Uterus (tissue), 2 donors: ENCODE results near the gene KSR2.

Experiments
- POLR2A ChIP-seq, 2 donors: fragments of 450-650 bp; IDR thresholded peaks; one replicate each; pipeline ENCODE4 v1.6.1; 2016; ENCODE audit warnings: antibody characterized with exemption in 2 of 2, mild to moderate bottlenecking in 1 of 2, moderate library complexity in 1 of 2
- TF ChIP-seq, protein P1 (sequence below), 4 experiments: fragments of 200-600 bp in 2 of 4; fragments of 450-650 bp in 2 of 4; sonication (generic) in 2 of 4; IDR thresholded peaks; one replicate each; pipeline ENCODE4 v1.5.1; 2016 to 2019; ENCODE audit warnings: antibody characterized with exemption in 4 of 4, mild to moderate bottlenecking in 2 of 4, moderate library complexity in 1 of 4

DNA sequence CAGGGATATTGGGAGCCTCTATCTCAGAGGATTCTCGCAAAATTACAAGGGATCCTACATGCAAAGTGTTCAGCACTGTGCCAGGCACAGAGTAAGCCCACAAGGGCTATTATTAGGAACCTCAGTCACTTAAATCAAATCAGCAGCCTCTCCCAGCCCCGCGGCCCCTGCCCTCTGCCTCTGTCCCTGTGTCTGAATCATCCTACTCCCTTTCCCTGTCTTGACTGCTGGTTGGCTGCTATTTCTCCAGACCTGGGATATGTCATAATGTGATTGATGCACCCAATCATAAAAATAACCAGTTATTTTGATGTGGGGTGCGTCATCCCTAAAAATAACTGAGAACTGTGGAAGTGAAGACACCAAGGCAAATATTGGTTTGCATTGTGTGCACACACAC, 176.3 kb downstream of the KSR2 start:
- TF ChIP-seq, protein P1, sequence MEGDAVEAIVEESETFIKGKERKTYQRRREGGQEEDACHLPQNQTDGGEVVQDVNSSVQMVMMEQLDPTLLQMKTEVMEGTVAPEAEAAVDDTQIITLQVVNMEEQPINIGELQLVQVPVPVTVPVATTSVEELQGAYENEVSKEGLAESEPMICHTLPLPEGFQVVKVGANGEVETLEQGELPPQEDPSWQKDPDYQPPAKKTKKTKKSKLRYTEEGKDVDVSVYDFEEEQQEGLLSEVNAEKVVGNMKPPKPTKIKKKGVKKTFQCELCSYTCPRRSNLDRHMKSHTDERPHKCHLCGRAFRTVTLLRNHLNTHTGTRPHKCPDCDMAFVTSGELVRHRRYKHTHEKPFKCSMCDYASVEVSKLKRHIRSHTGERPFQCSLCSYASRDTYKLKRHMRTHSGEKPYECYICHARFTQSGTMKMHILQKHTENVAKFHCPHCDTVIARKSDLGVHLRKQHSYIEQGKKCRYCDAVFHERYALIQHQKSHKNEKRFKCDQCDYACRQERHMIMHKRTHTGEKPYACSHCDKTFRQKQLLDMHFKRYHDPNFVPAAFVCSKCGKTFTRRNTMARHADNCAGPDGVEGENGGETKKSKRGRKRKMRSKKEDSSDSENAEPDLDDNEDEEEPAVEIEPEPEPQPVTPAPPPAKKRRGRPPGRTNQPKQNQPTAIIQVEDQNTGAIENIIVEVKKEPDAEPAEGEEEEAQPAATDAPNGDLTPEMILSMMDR (IDR thresholded peaks at IDR 0.05) = no peak
- TF ChIP-seq POLR2A (IDR thresholded peaks at IDR 0.05) = no peak
